Prostate gland (tissue), 2 donors: ENCODE results near the gene FERMT3. TPM values are rescaled to one million over a fixed set of nuclear protein-coding genes. Genes with fewer than 3 reads are reported as not detected.

ENCODE experiments used
- DNase-seq: peaks from one replicate; pipeline ENCODE4 v3.0.0-alpha.2; 2019; ENCODE audit warnings: low spot score
- H3K27ac ChIP-seq, 2 donors: fragments of 200-600 bp; sonication (generic); 2 replicates each; pipeline ENCODE4 v1.5.1; 2017 to 2019
- H3K27me3 ChIP-seq: fragments of 200-600 bp; sonication (generic); replicated peaks from 2 replicates; pipeline ENCODE4 v1.5.1; 2019; ENCODE audit not compliant: insufficient read depth
- H3K36me3 ChIP-seq, 2 donors: fragments of 200-600 bp; sonication (generic); 1 replicate in 1 of 2; 2 replicates in 1 of 2; pipeline versions ENCODE4 v1.5.1 to v1.8.1; 2017 to 2019
- H3K4me1 ChIP-seq: fragments of 200-600 bp; sonication (generic); replicated peaks from 2 replicates; pipeline ENCODE4 v1.5.1; 2019
- H3K4me3 ChIP-seq, 2 donors: fragments of 200-600 bp; sonication (generic); 2 replicates each; pipeline ENCODE4 v1.5.1; 2017 to 2019
- H3K9me3 ChIP-seq: fragments of 200-600 bp; sonication (generic); 2 replicates; pipeline ENCODE4 v1.5.1; 2017
- CTCF ChIP-seq, 4 experiments: fragments of 200-600 bp in 2 of 4; fragments of 450-650 bp in 2 of 4; sonication (generic) in 2 of 4; IDR thresholded peaks; 1 replicate in 3 of 4; 2 replicates in 1 of 4; pipeline ENCODE4 v1.5.1; 2016 to 2019; ENCODE audit warnings: antibody characterized with exemption in 4 of 4, mild to moderate bottlenecking in 2 of 4, moderate library complexity in 2 of 4
- POLR2A ChIP-seq: fragments of 450-650 bp; IDR thresholded peaks from one replicate; pipeline ENCODE4 v1.6.1; 2016; ENCODE audit warnings: antibody characterized with exemption, mild to moderate bottlenecking
- POLR2AphosphoS5 ChIP-seq: sonication (generic); formaldehyde crosslinking; IDR thresholded peaks from one replicate; pipeline ENCODE4 v1.6.1; 2017; ENCODE audit warnings: antibody characterized with exemption
- WGBS: methylation state at CpG from one replicate; pipeline ENCODE4 v1.1.5; 2018; 5-methylcytosine and 5-hydroxymethylcytosine counted together
- intact Hi-C: fragments of 100-400 bp; cut with DNase I; formaldehyde crosslinking; loops from one replicate; pipeline ENCODE4 v1.14.2; 2022
- total RNA-seq, 2 donors: library from RNA; depleted of rRNA; stranded (reverse); fragments of >200 nt; gene quantifications; one replicate each; pipeline ENCODE4 v1.1.0, GENCODE V29; 2016

Gene FERMT3
- total RNA-seq, 2 donors from 2014 or later: 5.3 to 12.8 TPM

- 86% methylated on average over 11 of the region's 11 CpGs for WGBS
- DNase-seq: no peak
- intact Hi-C loops: no loop called here
- no peaks in the 10 kb centered on the region for H3K27me3 ChIP-seq
- H3K4me1 ChIP-seq: peaks cover 18% of the 10 kb centered on the region
- H3K27ac ChIP-seq: peak overlapping the region; percentile 95 to 96
- no peaks in the 10 kb centered on the region for H3K9me3 ChIP-seq
- no peaks in the 10 kb centered on the region for H3K36me3 ChIP-seq
- TF ChIP-seq POLR2A: no peak
- no peak for TF ChIP-seq CTCF (IDR thresholded peaks at IDR 0.05)
- TF ChIP-seq POLR2AphosphoS5: no peak
- H3K4me3 ChIP-seq: peak overlapping the region; percentile 71 to 91
Measured at GRCh38 chr11:64239662-64240434, 33.3 kb downstream of the FERMT3 start.

GRCh38 chr11:64240435-64241240 is 34.1 kb downstream of the FERMT3 start, which contains the start of gene FKBP2:
Gene FKBP2, plus strand, starts transcription at chr11:64241095. Its CDS starts 1,293 bp downstream, at chr11:64242388.
- peak; percentile 99 for TF ChIP-seq POLR2AphosphoS5
- TF ChIP-seq CTCF (IDR thresholded peaks at IDR 0.05): peak in 1 of 4 experiments; percentile 41
- peak; percentile 72 for TF ChIP-seq POLR2A
- peak within 1 kb of the TSS; percentile 71 to 91 for H3K4me3 ChIP-seq
- peaks cover 25% of the 10 kb centered on the region for H3K4me1 ChIP-seq
- intact Hi-C loops: no loop called here
- H3K9me3 ChIP-seq: no peaks in the 10 kb centered on the region
- peak; percentile 96 for DNase-seq
- no peaks in the 10 kb centered on the region for H3K27me3 ChIP-seq
- WGBS: 2% methylated on average over 54 of the region's 58 CpGs
- H3K27ac ChIP-seq: peak within 1 kb of the TSS; percentile 95 to 96
- H3K36me3 ChIP-seq: no peaks in the 10 kb centered on the region

- Histone ChIP-seq H3K36me3 (no peaks in the 10 kb centered on the region), H3K4me1 (peaks cover 29% of the 10 kb centered on the region), H3K4me3 (peak overlapping the region; percentile 71 to 91), H3K27ac (peak overlapping the region; percentile 95 to 96), H3K27me3 (no peaks in the 10 kb centered on the region), H3K9me3 (no peaks in the 10 kb centered on the region)
- 3% methylated on average over 18 of the region's 24 CpGs for WGBS
- TF ChIP-seq POLR2AphosphoS5 (no peak), POLR2A (no peak), CTCF (IDR thresholded peaks at IDR 0.05) (no peak)
- intact Hi-C loops: no loop called here
- DNase-seq: peak; percentile 99
Measured at GRCh38 chr11:64241241-64241490, 34.6 kb downstream of the FERMT3 start.

DNA sequence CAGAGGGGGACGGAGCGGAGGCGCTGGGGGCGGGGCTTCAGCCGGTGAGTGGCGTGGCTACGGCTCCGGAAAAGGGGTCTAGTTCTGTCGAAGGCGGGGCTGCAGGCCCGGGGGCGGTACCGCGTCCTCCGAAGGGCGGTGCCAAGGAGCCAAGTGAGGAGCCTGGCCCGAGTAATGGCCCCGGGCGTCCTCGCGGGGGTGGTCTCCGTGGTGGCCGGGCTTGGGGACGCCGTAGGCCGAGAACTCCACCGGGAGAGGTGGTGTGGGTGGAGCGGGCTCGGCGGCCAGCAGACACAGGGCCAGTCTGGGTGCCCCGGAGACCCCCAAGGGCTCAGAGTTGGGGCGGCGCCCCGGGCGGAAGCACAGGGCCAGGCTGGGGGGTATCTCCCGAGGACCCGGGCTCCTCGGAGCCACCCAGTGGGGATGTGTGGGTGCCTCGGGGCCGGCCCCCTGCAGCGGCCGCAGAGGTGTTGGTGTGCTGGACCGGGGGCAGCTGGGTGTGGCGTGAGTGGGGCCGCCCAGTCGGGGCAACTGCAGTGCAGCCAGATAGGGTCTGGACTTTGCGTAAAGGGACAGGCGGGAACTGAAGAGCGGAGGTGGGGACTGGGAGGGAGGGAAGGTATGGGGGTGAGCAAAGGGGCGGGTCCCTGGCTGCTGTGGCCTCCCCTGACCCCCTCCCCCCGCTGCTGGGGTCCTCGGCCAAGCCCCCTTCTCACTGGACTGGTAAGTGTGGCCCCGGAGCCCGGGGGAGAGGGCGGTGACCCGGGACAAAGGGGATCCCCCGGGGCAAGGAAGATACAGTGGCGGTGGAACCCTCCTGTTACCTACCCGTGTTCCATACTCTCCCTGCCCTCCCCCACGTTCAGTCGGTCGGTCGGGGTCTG is 35.2 kb downstream of the FERMT3 start:
- Histone ChIP-seq H3K9me3 (no peaks in the 10 kb centered on the region), H3K36me3 (no peaks in the 10 kb centered on the region), H3K4me3 (peak overlapping the region; percentile 71 to 91), H3K27me3 (no peaks in the 10 kb centered on the region), H3K4me1 (peaks cover 29% of the 10 kb centered on the region), H3K27ac (peak overlapping the region; percentile 95 to 96)
- peak; percentile 80 for TF ChIP-seq POLR2AphosphoS5
- TF ChIP-seq CTCF (IDR thresholded peaks at IDR 0.05): peak in 1 of 4 experiments; percentile 27
- peak; percentile 95 for TF ChIP-seq POLR2A
- no peak for DNase-seq
- intact Hi-C loops: no loop called here
- under 1% methylated on average over 52 of the region's 63 CpGs for WGBS
